Ovary (tissue), 3 donors: ENCODE results near the gene NCOA3.

ENCODE experiments used
- EP300 ChIP-seq: sonication (generic); formaldehyde crosslinking; IDR thresholded peaks from one replicate; pipeline ENCODE4 v1.6.1; 2017; ENCODE audit warnings: antibody characterized with exemption
- POLR2A ChIP-seq: fragments of 450-650 bp; IDR thresholded peaks from one replicate; pipeline ENCODE4 v1.6.1; 2017; ENCODE audit warnings: antibody characterized with exemption, mild to moderate bottlenecking, moderate library complexity
- TF ChIP-seq, protein P1 (sequence below), 3 donors: fragments of 450-650 bp in 2 of 3; fragments of 200-600 bp in 1 of 3; IDR thresholded peaks; one replicate each; pipeline versions ENCODE4 v1.5.1 to v1.8.0; 2016 to 2022; ENCODE audit warnings: antibody characterized with exemption in 3 of 3, mild to moderate bottlenecking in 1 of 3
- donor health status: DM: no; HTN: no; CAD: no.

GRCh38 chr20:47534405-47534804, 32.7 kb downstream of the NCOA3 start:
- TF ChIP-seq EP300 (no peak), POLR2A (no peak)
- TF ChIP-seq, protein P1, sequence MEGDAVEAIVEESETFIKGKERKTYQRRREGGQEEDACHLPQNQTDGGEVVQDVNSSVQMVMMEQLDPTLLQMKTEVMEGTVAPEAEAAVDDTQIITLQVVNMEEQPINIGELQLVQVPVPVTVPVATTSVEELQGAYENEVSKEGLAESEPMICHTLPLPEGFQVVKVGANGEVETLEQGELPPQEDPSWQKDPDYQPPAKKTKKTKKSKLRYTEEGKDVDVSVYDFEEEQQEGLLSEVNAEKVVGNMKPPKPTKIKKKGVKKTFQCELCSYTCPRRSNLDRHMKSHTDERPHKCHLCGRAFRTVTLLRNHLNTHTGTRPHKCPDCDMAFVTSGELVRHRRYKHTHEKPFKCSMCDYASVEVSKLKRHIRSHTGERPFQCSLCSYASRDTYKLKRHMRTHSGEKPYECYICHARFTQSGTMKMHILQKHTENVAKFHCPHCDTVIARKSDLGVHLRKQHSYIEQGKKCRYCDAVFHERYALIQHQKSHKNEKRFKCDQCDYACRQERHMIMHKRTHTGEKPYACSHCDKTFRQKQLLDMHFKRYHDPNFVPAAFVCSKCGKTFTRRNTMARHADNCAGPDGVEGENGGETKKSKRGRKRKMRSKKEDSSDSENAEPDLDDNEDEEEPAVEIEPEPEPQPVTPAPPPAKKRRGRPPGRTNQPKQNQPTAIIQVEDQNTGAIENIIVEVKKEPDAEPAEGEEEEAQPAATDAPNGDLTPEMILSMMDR (IDR thresholded peaks at IDR 0.05), result no peak
